Hepatocyte (in vitro differentiated cells): ENCODE results near the gene SLTM. TPM values are rescaled to one million over a fixed set of nuclear protein-coding genes. Genes with fewer than 3 reads are reported as not detected.

Source experiments
- DNase-seq: peaks from one replicate; pipeline ENCODE4 v3.0.0-alpha.2; 2016; ENCODE audit warnings: low spot score
- H2AFZ ChIP-seq: fragments of 200-600 bp; sonication (generic); 2 replicates; pipeline ENCODE4 v1.6.0; 2016; ENCODE audit warnings: antibody characterized with exemption, mild to moderate bottlenecking
- H3K27ac ChIP-seq: fragments of 200-600 bp; sonication (generic); 2 replicates; pipeline ENCODE4 v1.5.1; 2016; ENCODE audit warnings: mild to moderate bottlenecking
- H3K27me3 ChIP-seq: fragments of 200-600 bp; sonication (generic); 2 replicates; pipeline ENCODE4 v1.6.1; 2016
- H3K36me3 ChIP-seq: fragments of 200-600 bp; sonication (generic); replicated peaks from 2 replicates; pipeline ENCODE4 v1.5.1; 2016; ENCODE audit warnings: low read depth; ENCODE audit not compliant: insufficient read depth
- H3K4me1 ChIP-seq: fragments of 200-600 bp; sonication (generic); 2 replicates; pipeline ENCODE4 v1.5.1; 2016; ENCODE audit warnings: mild to moderate bottlenecking, moderate library complexity; ENCODE audit not compliant: insufficient read depth
- H3K4me2 ChIP-seq: fragments of 200-600 bp; sonication (generic); 2 replicates; pipeline ENCODE4 v1.6.0; 2016
- H3K4me3 ChIP-seq: fragments of 200-600 bp; sonication (generic); 2 replicates; pipeline ENCODE4 v1.5.1; 2016; ENCODE audit warnings: mild to moderate bottlenecking
- H3K79me2 ChIP-seq: fragments of 200-600 bp; sonication (generic); 2 replicates; pipeline ENCODE4 v1.6.0; 2017; ENCODE audit warnings: mild to moderate bottlenecking
- H3K9me2 ChIP-seq: fragments of 200-600 bp; sonication (generic); replicated peaks from 2 replicates; pipeline ENCODE4 v1.6.0; 2017; ENCODE audit warnings: mild to moderate bottlenecking; ENCODE audit not compliant: insufficient read depth
- H3K9me3 ChIP-seq: fragments of 200-600 bp; sonication (generic); 2 replicates; pipeline ENCODE4 v1.5.1; 2016; ENCODE audit warnings: low read depth, mild to moderate bottlenecking
- H4K20me1 ChIP-seq: fragments of 200-600 bp; sonication (generic); 2 replicates; pipeline ENCODE4 v1.6.0; 2016; ENCODE audit warnings: mild to moderate bottlenecking; ENCODE audit not compliant: insufficient read depth, poor library complexity, severe bottlenecking
- CTCF ChIP-seq: fragments of 200-600 bp; sonication (generic); IDR thresholded peaks from 2 replicates; pipeline ENCODE4 v1.5.1; 2016; ENCODE audit warnings: antibody characterized with exemption, mild to moderate bottlenecking; ENCODE audit not compliant: poor library complexity
- EZH2 ChIP-seq: fragments of 200-600 bp; sonication (generic); IDR thresholded peaks from 2 replicates; pipeline ENCODE4 v1.6.1; 2016; ENCODE audit warnings: antibody characterized with exemption, mild to moderate bottlenecking, borderline replicate concordance
- EZH2phosphoT487 ChIP-seq: fragments of 200-600 bp; sonication (generic); IDR thresholded peaks from one replicate; pipeline ENCODE4 v1.6.1; 2018; ENCODE audit warnings: antibody characterized with exemption, mild to moderate bottlenecking, low read depth, moderate library complexity; ENCODE audit not compliant: unreplicated experiment, severe bottlenecking
- WGBS: methylation state at CpG from one replicate; pipeline ENCODE4 v1.1.6; 2016; ENCODE audit warnings: low lambda C conversion rate; ENCODE audit errors: missing lambda C conversion rate; 5-methylcytosine and 5-hydroxymethylcytosine counted together
- polyA plus RNA-seq: library from polyadenylated mRNA; unstranded; fragments of >200 nt; fragmentation: Nextera tagmentation; extraction: Ambion mirVana; gene quantifications from 2 replicates; pipeline ENCODE4 v1.2.1, GENCODE V29; 2016
- total RNA-seq: library from RNA; depleted of rRNA; stranded (reverse); fragments of >200 nt; gene quantifications from 2 replicates; pipeline ENCODE4 v1.2.3, GENCODE V29; 2014

Gene SLTM
- total and polyA plus RNA-seq, 2 experiments from 2014 or later = 73.0 to 75.0 TPM

- no peak for TF ChIP-seq EZH2
- TF ChIP-seq CTCF = no peak
- TF ChIP-seq EZH2phosphoT487 = no peak
- Histone ChIP-seq H2AFZ (no peak overlapping the region), H3K4me1 (no peaks in the 10 kb centered on the region), H3K36me3 (no peaks in the 10 kb centered on the region), H3K27ac (no peak overlapping the region), H3K9me3 (no peaks in the 10 kb centered on the region), H3K79me2 (no peaks in the 10 kb centered on the region), H3K9me2 (no peaks in the 10 kb centered on the region), H3K4me3 (no peak overlapping the region), H4K20me1 (no peaks in the 10 kb centered on the region), H3K27me3 (no peaks in the 10 kb centered on the region), H3K4me2 (no peak overlapping the region)
- WGBS = 79% methylated on average over 8 of the region's 8 CpGs
- peak; percentile 8 for DNase-seq
Observed at GRCh38 chr15:58962662-58963565, 29.4 kb upstream of the SLTM start.

GRCh38 chr15:58962136-58962535, 28.7 kb upstream of the SLTM start:
- H3K27me3 ChIP-seq = no peaks in the 10 kb centered on the region
- no peaks in the 10 kb centered on the region for H3K4me1 ChIP-seq
- H3K4me3 ChIP-seq = no peak overlapping the region
- no peaks in the 10 kb centered on the region for H3K9me3 ChIP-seq
- H3K79me2 ChIP-seq = no peaks in the 10 kb centered on the region
- no peaks in the 10 kb centered on the region for H4K20me1 ChIP-seq
- no peak overlapping the region for H3K4me2 ChIP-seq
- TF ChIP-seq EZH2 (no peak), CTCF (no peak), EZH2phosphoT487 (no peak)
- no peak overlapping the region for H2AFZ ChIP-seq
- 75% methylated on average over 1 of the region's 1 CpG for WGBS
- no peak overlapping the region for H3K27ac ChIP-seq
- H3K36me3 ChIP-seq = no peaks in the 10 kb centered on the region
- no peaks in the 10 kb centered on the region for H3K9me2 ChIP-seq
- DNase-seq = no peak

GRCh38 chr15:58958811-58959210, 25.3 kb upstream of the SLTM start:
- H3K4me1 ChIP-seq = no peaks in the 10 kb centered on the region
- H3K9me3 ChIP-seq = no peaks in the 10 kb centered on the region
- TF ChIP-seq EZH2 (no peak), EZH2phosphoT487 (no peak), CTCF (no peak)
- no peak overlapping the region for H3K4me3 ChIP-seq
- no peaks in the 10 kb centered on the region for H3K27me3 ChIP-seq
- WGBS = 97% methylated on average over 4 of the region's 4 CpGs
- no peaks in the 10 kb centered on the region for H3K36me3 ChIP-seq
- H3K9me2 ChIP-seq = no peaks in the 10 kb centered on the region
- H3K4me2 ChIP-seq = no peak overlapping the region
- no peak overlapping the region for H3K27ac ChIP-seq
- no peak overlapping the region for H2AFZ ChIP-seq
- DNase-seq = no peak
- no peaks in the 10 kb centered on the region for H3K79me2 ChIP-seq
- H4K20me1 ChIP-seq = no peaks in the 10 kb centered on the region
